K562 (cell line): ENCODE measurements around the gene ANKRD13D. TPM values are rescaled to one million over a fixed set of nuclear protein-coding genes. Genes with fewer than 3 reads are reported as not detected.

Experiments
- BACH1 ChIP-seq: fragments of 200-800 bp; sonication (Bioruptor generic); IDR thresholded peaks from 2 replicates; pipeline ENCODE4 v1.6.1; 2016; ENCODE audit warnings: missing genetic modification characterization, missing compliant biosample characterization
- CXXC5 ChIP-seq: fragments of 250-450 bp; sonication (Bioruptor Pico); IDR thresholded peaks from 2 replicates; pipeline ENCODE4 v1.8.0; 2022; ENCODE audit warnings: inconsistent platforms, mild to moderate bottlenecking, moderate library complexity
- FOXK2 ChIP-seq, 2 experiments: fragments of 450-650 bp; IDR thresholded peaks in 1 of 2; conservative IDR thresholded peaks in 1 of 2; 2 replicates each; pipeline ENCODE4 v1.6.1; 2016; ENCODE audit warnings: low read depth in 2 of 2, mild to moderate bottlenecking in 1 of 2
- GATA2 ChIP-seq: sonication (generic); formaldehyde crosslinking; IDR thresholded peaks from 2 replicates; pipeline ENCODE4 v1.4.0; 2020; ENCODE audit warnings: mild to moderate bottlenecking, missing genetic modification reagents
- HNRNPUL1 ChIP-seq: fragments of 200-400 bp; formaldehyde crosslinking; IDR thresholded peaks from 2 replicates; pipeline ENCODE4 v1.6.1; 2017; ENCODE audit warnings: low read length
- HSF4 ChIP-seq: fragments of 250-450 bp; sonication (Bioruptor Pico); IDR thresholded peaks from 2 replicates; pipeline ENCODE4 v2.1.2; 2022; ENCODE audit warnings: mild to moderate bottlenecking, moderate library complexity, borderline replicate concordance
- JUN ChIP-seq, 2 experiments: sonication (generic) in 1 of 2; formaldehyde crosslinking in 1 of 2; IDR thresholded peaks; 2 replicates each; pipeline versions ENCODE4 v1.6.1 to v1.8.0; 2012 to 2022; ENCODE audit warnings: borderline replicate concordance in 2 of 2, mild to moderate bottlenecking in 2 of 2, improper control_type of control experiment in 1 of 2, low read depth in 1 of 2, low read length in 1 of 2, missing genetic modification reagents in 1 of 2
- KDM2B ChIP-seq: fragments of 250-450 bp; sonication (Bioruptor Pico); IDR thresholded peaks from 2 replicates; pipeline ENCODE4 v1.8.0; 2021; ENCODE audit warnings: mild to moderate bottlenecking, moderate library complexity
- RBBP5 ChIP-seq: fragments of 200-600 bp; sonication (generic); IDR thresholded peaks from 2 replicates; pipeline ENCODE4 v1.6.1; 2012; ENCODE audit warnings: borderline replicate concordance, mild to moderate bottlenecking, low read length, control low read depth, inconsistent platforms; ENCODE audit not compliant: insufficient read depth, poor library complexity, severe bottlenecking
- RUNX1 ChIP-seq: sonication (generic); IDR thresholded peaks from 2 replicates; pipeline ENCODE4 v1.6.1; 2016; ENCODE audit warnings: antibody characterized with exemption, low read depth
- SLC30A9 ChIP-seq: fragments of 250-450 bp; sonication (Bioruptor Pico); IDR thresholded peaks from 2 replicates; pipeline ENCODE4 v1.8.0; 2022; ENCODE audit warnings: mild to moderate bottlenecking, moderate library complexity
- TSC22D4 ChIP-seq: fragments of 450-650 bp; IDR thresholded peaks from 2 replicates; pipeline ENCODE4 v1.6.1; 2016; ENCODE audit warnings: missing genetic modification characterization, missing biosample characterization, control low read depth
- ZFP36 ChIP-seq: fragments of 150-350 bp; IDR thresholded peaks from 2 replicates; pipeline ENCODE4 v1.6.1; 2018; ENCODE audit warnings: low read length, low read depth; ENCODE audit not compliant: partially characterized antibody
- ZNF165 ChIP-seq: fragments of 250-450 bp; sonication (Bioruptor Pico); IDR thresholded peaks from 2 replicates; pipeline ENCODE4 v1.4.0; 2020; ENCODE audit warnings: borderline replicate concordance
- ZNF507 ChIP-seq: conservative IDR thresholded peaks from 2 replicates; pipeline ENCODE4 v1.6.1; 2017; ENCODE audit warnings: missing genetic modification characterization, missing compliant biosample characterization
- ZNF696 ChIP-seq: fragments of 250-450 bp; sonication (Bioruptor Pico); conservative IDR thresholded peaks from 2 replicates; pipeline ENCODE4 v1.4.0; 2020; ENCODE audit warnings: mild to moderate bottlenecking, moderate library complexity
- polyA plus RNA-seq, 8 experiments: library from polyadenylated mRNA; depleted of rRNA in 4 of 8; stranded (reverse) in 5 of 8; unstranded in 3 of 8; fragments of >200 nt; fragmentation: Nextera tagmentation in 2 of 8; fragmentation: Illumina TruSeq in 1 of 8; extraction: Ambion mirVana in 2 of 8; extraction: Trizol in 1 of 8; gene quantifications; 2 replicates each; pipeline versions ENCODE4 v1.2.1 to v1.2.3, GENCODE V29; 2011 to 2014; ENCODE audit warnings: inconsistent platforms in 1 of 8, missing spikeins in 1 of 8
- total RNA-seq, 7 experiments: library from RNA; depleted of rRNA in 6 of 7; stranded (reverse); fragments of >200 nt in 6 of 7; fragmentation: Illumina TruSeq in 2 of 7; extraction: Trizol in 2 of 7; gene quantifications; 2 replicates each; pipeline versions ENCODE4 v1.2.1 to v1.2.3, GENCODE V29; 2011 to 2021; ENCODE audit warnings: low replicate concordance in 1 of 7
- TF ChIP-seq, protein P1 (sequence below), 2 experiments: fragments of 450-650 bp in 1 of 2; sonication (generic) in 1 of 2; formaldehyde crosslinking in 1 of 2; IDR thresholded peaks; 2 replicates each; pipeline versions ENCODE4 v1.7.1 to v1.9.0; 2016 to 2022; ENCODE audit warnings: inconsistent platforms in 1 of 2, mild to moderate bottlenecking in 1 of 2, missing genetic modification reagents in 1 of 2

ANKRD13D gene
- total and polyA plus RNA-seq, 9 of the 15 experiments (the other 6 are each of a cell fraction or from before 2014, with no cell fraction given), result 0.94 to 40.9 (median 22.4) TPM

DNA sequence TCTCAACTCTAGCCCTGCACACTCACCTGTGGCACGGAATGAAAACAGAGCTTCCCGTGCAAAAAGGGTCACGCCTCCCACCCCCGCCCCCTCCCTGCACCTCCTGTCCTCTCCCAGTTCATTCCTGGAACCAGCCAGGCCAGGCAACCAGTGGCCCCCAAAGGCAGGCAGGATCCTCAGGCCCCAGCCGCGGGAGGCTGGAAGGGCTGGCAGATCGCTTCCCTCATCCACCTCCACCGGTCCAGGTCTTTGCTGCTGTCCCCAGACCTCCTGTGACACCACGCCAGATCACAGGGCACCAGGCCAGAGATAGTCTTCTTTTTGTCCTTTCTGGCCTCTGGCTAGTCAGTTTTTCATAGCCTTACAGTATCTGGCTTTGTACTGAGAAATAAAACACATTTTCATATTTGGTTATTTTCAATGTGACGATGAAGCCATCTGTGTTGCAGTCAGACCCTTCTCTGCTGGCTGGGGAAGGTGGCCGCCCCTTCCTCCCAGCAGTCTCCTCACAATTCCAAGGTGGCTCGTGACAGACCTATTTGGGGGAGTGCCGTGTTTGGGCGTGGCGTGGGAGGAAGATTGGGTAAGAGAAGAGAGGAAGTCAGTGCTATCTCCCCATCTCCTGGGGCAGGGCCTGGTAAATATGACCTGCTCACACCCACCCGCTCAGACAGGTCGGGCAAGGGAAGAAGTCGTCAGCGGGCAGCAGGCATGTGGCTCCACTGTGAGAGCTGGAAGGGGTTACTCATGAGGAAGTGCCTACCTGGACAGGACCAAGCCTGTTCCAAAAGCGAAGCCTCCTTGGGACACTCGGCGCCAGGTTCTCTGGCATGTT, 23.3 kb downstream of the ANKRD13D start (continued):
- TF ChIP-seq, protein P1, sequence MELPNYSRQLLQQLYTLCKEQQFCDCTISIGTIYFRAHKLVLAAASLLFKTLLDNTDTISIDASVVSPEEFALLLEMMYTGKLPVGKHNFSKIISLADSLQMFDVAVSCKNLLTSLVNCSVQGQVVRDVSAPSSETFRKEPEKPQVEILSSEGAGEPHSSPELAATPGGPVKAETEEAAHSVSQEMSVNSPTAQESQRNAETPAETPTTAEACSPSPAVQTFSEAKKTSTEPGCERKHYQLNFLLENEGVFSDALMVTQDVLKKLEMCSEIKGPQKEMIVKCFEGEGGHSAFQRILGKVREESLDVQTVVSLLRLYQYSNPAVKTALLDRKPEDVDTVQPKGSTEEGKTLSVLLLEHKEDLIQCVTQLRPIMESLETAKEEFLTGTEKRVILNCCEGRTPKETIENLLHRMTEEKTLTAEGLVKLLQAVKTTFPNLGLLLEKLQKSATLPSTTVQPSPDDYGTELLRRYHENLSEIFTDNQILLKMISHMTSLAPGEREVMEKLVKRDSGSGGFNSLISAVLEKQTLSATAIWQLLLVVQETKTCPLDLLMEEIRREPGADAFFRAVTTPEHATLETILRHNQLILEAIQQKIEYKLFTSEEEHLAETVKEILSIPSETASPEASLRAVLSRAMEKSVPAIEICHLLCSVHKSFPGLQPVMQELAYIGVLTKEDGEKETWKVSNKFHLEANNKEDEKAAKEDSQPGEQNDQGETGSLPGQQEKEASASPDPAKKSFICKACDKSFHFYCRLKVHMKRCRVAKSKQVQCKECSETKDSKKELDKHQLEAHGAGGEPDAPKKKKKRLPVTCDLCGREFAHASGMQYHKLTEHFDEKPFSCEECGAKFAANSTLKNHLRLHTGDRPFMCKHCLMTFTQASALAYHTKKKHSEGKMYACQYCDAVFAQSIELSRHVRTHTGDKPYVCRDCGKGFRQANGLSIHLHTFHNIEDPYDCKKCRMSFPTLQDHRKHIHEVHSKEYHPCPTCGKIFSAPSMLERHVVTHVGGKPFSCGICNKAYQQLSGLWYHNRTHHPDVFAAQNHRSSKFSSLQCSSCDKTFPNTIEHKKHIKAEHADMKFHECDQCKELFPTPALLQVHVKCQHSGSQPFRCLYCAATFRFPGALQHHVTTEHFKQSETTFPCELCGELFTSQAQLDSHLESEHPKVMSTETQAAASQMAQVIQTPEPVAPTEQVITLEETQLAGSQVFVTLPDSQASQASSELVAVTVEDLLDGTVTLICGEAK (IDR thresholded peaks at IDR 0.05), result no peak
- TF ChIP-seq, protein P1 (CRISPR knock-in tag; IDR thresholded peaks at IDR 0.05), result no peak
- TF ChIP-seq ZNF507 (no peak), ZNF165 (CRISPR knock-in tag) (no peak), ZFP36 (no peak), KDM2B (no peak), ZNF696 (no peak), RBBP5 (peak; percentile 12), CXXC5 (CRISPR knock-in tag) (peak; percentile 41), SLC30A9 (no peak), JUN (IDR thresholded peaks at IDR 0.05; ENCODE audit: borderline replicate concordance, low read depth, low read length) (peak; percentile 29; the same call in 1 of the 2 replicates), JUN (CRISPR knock-in tag; IDR thresholded peaks at IDR 0.05; ENCODE audit: borderline replicate concordance) (no peak), TSC22D4 (tag) (no peak), GATA2 (peak; percentile 96), FOXK2 (conservative IDR thresholded peaks at IDR 0.05 in 1 of 2, IDR thresholded peaks at IDR 0.05 in 1 of 2; ENCODE audit: low read depth in 2 of 2) (peak; percentile 34 to 73; a peak in 2 of 4 replicates), BACH1 (no peak), RUNX1 (0 out of 2 replicates have a peak, but pooled peaks have one; percentile 30), HNRNPUL1 (no peak), HSF4 (CRISPR knock-in tag) (no peak)
